GM23338 (cell line): ENCODE measurements around the gene HMGCL. TPM values are rescaled to one million over a fixed set of nuclear protein-coding genes. Genes with fewer than 3 reads are reported as not detected.

ENCODE experiments used
- ATAC-seq: fragments of 200-7000 bp; cut with Tn5 transposase; 3 replicates; pipeline ENCODE4 v1.9.1; 2020
- DNase-seq: peaks from one replicate; pipeline ENCODE4 v3.0.0-alpha.2; 2015; ENCODE audit warnings: low spot score
- H2AFZ ChIP-seq: fragments of 200-600 bp; sonication (generic); 2 replicates; pipeline ENCODE4 v1.8.0; 2016; ENCODE audit warnings: antibody characterized with exemption, mild to moderate bottlenecking, moderate library complexity
- H3F3A ChIP-seq: fragments of 200-600 bp; sonication (generic); replicated peaks from 2 replicates; pipeline ENCODE4 v1.8.0; 2017; ENCODE audit warnings: antibody characterized with exemption, mixed run types, low read depth
- H3K27ac ChIP-seq: fragments of 200-600 bp; sonication (generic); 2 replicates; pipeline ENCODE4 v1.6.1; 2016; ENCODE audit warnings: low read depth
- H3K27me3 ChIP-seq: fragments of 200-600 bp; sonication (generic); 2 replicates; pipeline ENCODE4 v1.8.0; 2016; ENCODE audit warnings: mild to moderate bottlenecking, mixed run types, moderate library complexity; ENCODE audit not compliant: insufficient read depth
- H3K36me3 ChIP-seq: fragments of 200-600 bp; sonication (generic); 2 replicates; pipeline ENCODE4 v1.8.0; 2016; ENCODE audit warnings: mild to moderate bottlenecking; ENCODE audit not compliant: insufficient read depth
- H3K4me1 ChIP-seq: fragments of 200-600 bp; sonication (generic); 2 replicates; pipeline ENCODE4 v1.8.0; 2016; ENCODE audit warnings: mild to moderate bottlenecking, moderate library complexity; ENCODE audit not compliant: insufficient read depth
- H3K4me2 ChIP-seq: fragments of 200-600 bp; sonication (generic); 2 replicates; pipeline ENCODE4 v1.7.1; 2017; ENCODE audit warnings: mixed run types
- H3K4me3 ChIP-seq: fragments of 200-600 bp; sonication (generic); 2 replicates; pipeline ENCODE4 v1.6.1; 2016; ENCODE audit warnings: mixed run types
- H3K79me2 ChIP-seq: fragments of 200-600 bp; sonication (generic); replicated peaks from 2 replicates; pipeline ENCODE4 v1.8.0; 2017; ENCODE audit warnings: mild to moderate bottlenecking; ENCODE audit not compliant: insufficient read depth
- H3K9me2 ChIP-seq: fragments of 200-600 bp; sonication (generic); 2 replicates; pipeline ENCODE4 v1.8.0; 2017; ENCODE audit not compliant: insufficient read depth
- H4K20me1 ChIP-seq: fragments of 200-600 bp; sonication (generic); replicated peaks from 2 replicates; pipeline ENCODE4 v1.8.0; 2017; ENCODE audit warnings: mild to moderate bottlenecking; ENCODE audit not compliant: insufficient read depth
- H3K27ac Mint-ChIP-seq: 2 replicates; pipeline ENCODE4 v1.8.0; 2020; ENCODE audit warnings: inconsistent platforms, mild to moderate bottlenecking, moderate library complexity, mixed read lengths
- H3K27me3 Mint-ChIP-seq: 3 replicates; pipeline ENCODE4 v1.8.0; 2022; ENCODE audit warnings: low read depth, mild to moderate bottlenecking, moderate library complexity, mixed read lengths, inconsistent platforms; ENCODE audit not compliant: insufficient read depth, poor library complexity
- H3K36me3 Mint-ChIP-seq: 3 replicates; pipeline ENCODE4 v1.8.0; 2021; ENCODE audit warnings: low read depth, mild to moderate bottlenecking, inconsistent platforms, moderate library complexity, mixed read lengths
- H3K4me1 Mint-ChIP-seq: 3 replicates; pipeline ENCODE4 v1.8.0; 2020; ENCODE audit warnings: mild to moderate bottlenecking, inconsistent platforms, mixed read lengths
- H3K4me3 Mint-ChIP-seq: 3 replicates; pipeline ENCODE4 v1.8.0; 2021; ENCODE audit warnings: moderate library complexity, mild to moderate bottlenecking, inconsistent platforms, mixed read lengths
- H3K9me3 Mint-ChIP-seq: 3 replicates; pipeline ENCODE4 v1.8.0; 2020; ENCODE audit warnings: moderate library complexity, mild to moderate bottlenecking, inconsistent platforms, mixed read lengths
- CREB1 ChIP-seq: fragments of 250-450 bp; sonication (Bioruptor Pico); IDR thresholded peaks from 2 replicates; pipeline ENCODE4 v1.5.0; 2020; ENCODE audit warnings: low read depth, mild to moderate bottlenecking, moderate library complexity
- EZH2 ChIP-seq: fragments of 200-600 bp; sonication (generic); IDR thresholded peaks from one replicate; pipeline ENCODE4 v1.8.0; 2017; ENCODE audit warnings: antibody characterized with exemption, mild to moderate bottlenecking, low read depth; ENCODE audit not compliant: unreplicated experiment
- EZH2phosphoT487 ChIP-seq: fragments of 200-600 bp; sonication (generic); IDR thresholded peaks from one replicate; pipeline ENCODE4 v1.8.1; 2018; ENCODE audit warnings: antibody characterized with exemption; ENCODE audit not compliant: unreplicated experiment
- JUNB ChIP-seq: IDR thresholded peaks from one replicate; pipeline ENCODE4 v1.6.1; 2016; ENCODE audit warnings: antibody characterized with exemption; ENCODE audit not compliant: unreplicated experiment
- NANOG ChIP-seq: IDR thresholded peaks from 2 replicates; pipeline ENCODE4 v1.6.1; 2016; ENCODE audit warnings: antibody characterized with exemption, borderline replicate concordance
- POLR2AphosphoS5 ChIP-seq: IDR thresholded peaks from 2 replicates; pipeline ENCODE4 v1.6.1; 2016; ENCODE audit warnings: antibody characterized with exemption, low read depth
- STAT1 ChIP-seq: IDR thresholded peaks from one replicate; pipeline ENCODE4 v1.6.1; 2016; ENCODE audit warnings: antibody characterized with exemption; ENCODE audit not compliant: unreplicated experiment
- ZNF114 ChIP-seq: fragments of 250-450 bp; sonication (Bioruptor Pico); IDR thresholded peaks from 2 replicates; pipeline ENCODE4 v1.5.0; 2020; ENCODE audit warnings: mild to moderate bottlenecking, moderate library complexity
- ZNF331 ChIP-seq: fragments of 250-450 bp; sonication (Bioruptor Pico); IDR thresholded peaks from 2 replicates; pipeline ENCODE4 v1.5.0; 2020; ENCODE audit warnings: low read depth, mild to moderate bottlenecking, moderate library complexity
- polyA plus RNA-seq: library from polyadenylated mRNA; unstranded; fragments of >200 nt; fragmentation: Nextera tagmentation; extraction: Ambion mirVana; gene quantifications from 2 replicates; pipeline ENCODE4 v1.2.1, GENCODE V29; 2016
- total RNA-seq: library from RNA; depleted of rRNA; stranded (reverse); fragments of >200 nt; shearing (Covaris generic); gene quantifications from 2 replicates; pipeline ENCODE4 v1.2.3, GENCODE V29; 2014
- TF ChIP-seq, protein P1 (sequence below): IDR thresholded peaks from 2 replicates; pipeline ENCODE4 v1.6.1; 2016; ENCODE audit warnings: antibody characterized with exemption
- TF ChIP-seq, protein P2 (sequence below): IDR thresholded peaks from one replicate; pipeline ENCODE4 v1.6.1; 2018; ENCODE audit warnings: antibody characterized with exemption; ENCODE audit not compliant: unreplicated experiment
- TF ChIP-seq, protein P3 (sequence below), 2 experiments: fragments of 200-600 bp in 1 of 2; sonication (generic) in 1 of 2; conservative IDR thresholded peaks; 2 replicates each; pipeline versions ENCODE4 v1.5.1 to v1.6.1; 2016 to 2017; ENCODE audit warnings: antibody characterized with exemption in 2 of 2, low read depth in 2 of 2, mild to moderate bottlenecking in 2 of 2, moderate library complexity in 1 of 2
- TF ChIP-seq, protein P4 (sequence below): fragments of 250-450 bp; sonication (Bioruptor Pico); IDR thresholded peaks from 2 replicates; pipeline ENCODE4 v1.5.0; 2020; ENCODE audit warnings: mild to moderate bottlenecking, moderate library complexity

Gene HMGCL
- total and polyA plus RNA-seq, 2 experiments from 2014 or later: 11.6 to 13.7 TPM

DNA sequence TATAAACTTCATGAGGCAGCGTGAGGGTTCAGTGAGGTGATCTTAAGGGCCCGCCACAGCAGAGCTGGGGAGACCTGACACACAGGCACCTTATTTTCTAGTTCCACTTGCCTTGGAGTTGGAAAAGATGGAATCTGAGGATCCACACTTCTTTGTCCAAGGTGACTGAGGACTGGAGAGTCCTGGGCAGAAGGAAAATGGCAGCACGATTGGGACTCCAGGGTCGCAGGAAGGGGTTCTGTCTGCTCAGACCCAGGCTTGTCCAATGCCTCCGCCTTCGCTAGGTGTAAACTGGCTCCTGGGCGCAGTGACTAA, 26.0 kb downstream of the HMGCL start:
- Mint-ChIP-seq H3K27me3 (peaks cover 21% of the 10 kb centered on the region), H3K36me3 (peaks cover 36% of the 10 kb centered on the region), H3K4me3 (peak overlapping the region; percentile 98), H3K4me1 (peaks cover 14% of the 10 kb centered on the region), H3K9me3 (no peaks in the 10 kb centered on the region), H3K27ac (no peak overlapping the region)
- peaks cover 14% of the 10 kb centered on the region for H3K27me3 ChIP-seq
- peaks cover 15% of the 10 kb centered on the region for H3K4me1 ChIP-seq
- H3K27ac ChIP-seq: no peak overlapping the region
- peaks cover 11% of the 10 kb centered on the region; the same call in 1 of the 2 replicates for H3F3A ChIP-seq
- H3K4me2 ChIP-seq: peak overlapping the region; percentile 98
- ATAC-seq (no peak), DNase-seq (no peak)
- TF ChIP-seq, protein P1, sequence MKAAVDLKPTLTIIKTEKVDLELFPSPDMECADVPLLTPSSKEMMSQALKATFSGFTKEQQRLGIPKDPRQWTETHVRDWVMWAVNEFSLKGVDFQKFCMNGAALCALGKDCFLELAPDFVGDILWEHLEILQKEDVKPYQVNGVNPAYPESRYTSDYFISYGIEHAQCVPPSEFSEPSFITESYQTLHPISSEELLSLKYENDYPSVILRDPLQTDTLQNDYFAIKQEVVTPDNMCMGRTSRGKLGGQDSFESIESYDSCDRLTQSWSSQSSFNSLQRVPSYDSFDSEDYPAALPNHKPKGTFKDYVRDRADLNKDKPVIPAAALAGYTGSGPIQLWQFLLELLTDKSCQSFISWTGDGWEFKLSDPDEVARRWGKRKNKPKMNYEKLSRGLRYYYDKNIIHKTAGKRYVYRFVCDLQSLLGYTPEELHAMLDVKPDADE: no peak
- TF ChIP-seq EZH2phosphoT487: no peak
- TF ChIP-seq, protein P2, sequence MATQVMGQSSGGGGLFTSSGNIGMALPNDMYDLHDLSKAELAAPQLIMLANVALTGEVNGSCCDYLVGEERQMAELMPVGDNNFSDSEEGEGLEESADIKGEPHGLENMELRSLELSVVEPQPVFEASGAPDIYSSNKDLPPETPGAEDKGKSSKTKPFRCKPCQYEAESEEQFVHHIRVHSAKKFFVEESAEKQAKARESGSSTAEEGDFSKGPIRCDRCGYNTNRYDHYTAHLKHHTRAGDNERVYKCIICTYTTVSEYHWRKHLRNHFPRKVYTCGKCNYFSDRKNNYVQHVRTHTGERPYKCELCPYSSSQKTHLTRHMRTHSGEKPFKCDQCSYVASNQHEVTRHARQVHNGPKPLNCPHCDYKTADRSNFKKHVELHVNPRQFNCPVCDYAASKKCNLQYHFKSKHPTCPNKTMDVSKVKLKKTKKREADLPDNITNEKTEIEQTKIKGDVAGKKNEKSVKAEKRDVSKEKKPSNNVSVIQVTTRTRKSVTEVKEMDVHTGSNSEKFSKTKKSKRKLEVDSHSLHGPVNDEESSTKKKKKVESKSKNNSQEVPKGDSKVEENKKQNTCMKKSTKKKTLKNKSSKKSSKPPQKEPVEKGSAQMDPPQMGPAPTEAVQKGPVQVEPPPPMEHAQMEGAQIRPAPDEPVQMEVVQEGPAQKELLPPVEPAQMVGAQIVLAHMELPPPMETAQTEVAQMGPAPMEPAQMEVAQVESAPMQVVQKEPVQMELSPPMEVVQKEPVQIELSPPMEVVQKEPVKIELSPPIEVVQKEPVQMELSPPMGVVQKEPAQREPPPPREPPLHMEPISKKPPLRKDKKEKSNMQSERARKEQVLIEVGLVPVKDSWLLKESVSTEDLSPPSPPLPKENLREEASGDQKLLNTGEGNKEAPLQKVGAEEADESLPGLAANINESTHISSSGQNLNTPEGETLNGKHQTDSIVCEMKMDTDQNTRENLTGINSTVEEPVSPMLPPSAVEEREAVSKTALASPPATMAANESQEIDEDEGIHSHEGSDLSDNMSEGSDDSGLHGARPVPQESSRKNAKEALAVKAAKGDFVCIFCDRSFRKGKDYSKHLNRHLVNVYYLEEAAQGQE: no peak
- TF ChIP-seq, protein P3, sequence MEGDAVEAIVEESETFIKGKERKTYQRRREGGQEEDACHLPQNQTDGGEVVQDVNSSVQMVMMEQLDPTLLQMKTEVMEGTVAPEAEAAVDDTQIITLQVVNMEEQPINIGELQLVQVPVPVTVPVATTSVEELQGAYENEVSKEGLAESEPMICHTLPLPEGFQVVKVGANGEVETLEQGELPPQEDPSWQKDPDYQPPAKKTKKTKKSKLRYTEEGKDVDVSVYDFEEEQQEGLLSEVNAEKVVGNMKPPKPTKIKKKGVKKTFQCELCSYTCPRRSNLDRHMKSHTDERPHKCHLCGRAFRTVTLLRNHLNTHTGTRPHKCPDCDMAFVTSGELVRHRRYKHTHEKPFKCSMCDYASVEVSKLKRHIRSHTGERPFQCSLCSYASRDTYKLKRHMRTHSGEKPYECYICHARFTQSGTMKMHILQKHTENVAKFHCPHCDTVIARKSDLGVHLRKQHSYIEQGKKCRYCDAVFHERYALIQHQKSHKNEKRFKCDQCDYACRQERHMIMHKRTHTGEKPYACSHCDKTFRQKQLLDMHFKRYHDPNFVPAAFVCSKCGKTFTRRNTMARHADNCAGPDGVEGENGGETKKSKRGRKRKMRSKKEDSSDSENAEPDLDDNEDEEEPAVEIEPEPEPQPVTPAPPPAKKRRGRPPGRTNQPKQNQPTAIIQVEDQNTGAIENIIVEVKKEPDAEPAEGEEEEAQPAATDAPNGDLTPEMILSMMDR (conservative IDR thresholded peaks at IDR 0.05; ENCODE audit: low read depth in 2 of 2): no peak
- TF ChIP-seq, protein P4, sequence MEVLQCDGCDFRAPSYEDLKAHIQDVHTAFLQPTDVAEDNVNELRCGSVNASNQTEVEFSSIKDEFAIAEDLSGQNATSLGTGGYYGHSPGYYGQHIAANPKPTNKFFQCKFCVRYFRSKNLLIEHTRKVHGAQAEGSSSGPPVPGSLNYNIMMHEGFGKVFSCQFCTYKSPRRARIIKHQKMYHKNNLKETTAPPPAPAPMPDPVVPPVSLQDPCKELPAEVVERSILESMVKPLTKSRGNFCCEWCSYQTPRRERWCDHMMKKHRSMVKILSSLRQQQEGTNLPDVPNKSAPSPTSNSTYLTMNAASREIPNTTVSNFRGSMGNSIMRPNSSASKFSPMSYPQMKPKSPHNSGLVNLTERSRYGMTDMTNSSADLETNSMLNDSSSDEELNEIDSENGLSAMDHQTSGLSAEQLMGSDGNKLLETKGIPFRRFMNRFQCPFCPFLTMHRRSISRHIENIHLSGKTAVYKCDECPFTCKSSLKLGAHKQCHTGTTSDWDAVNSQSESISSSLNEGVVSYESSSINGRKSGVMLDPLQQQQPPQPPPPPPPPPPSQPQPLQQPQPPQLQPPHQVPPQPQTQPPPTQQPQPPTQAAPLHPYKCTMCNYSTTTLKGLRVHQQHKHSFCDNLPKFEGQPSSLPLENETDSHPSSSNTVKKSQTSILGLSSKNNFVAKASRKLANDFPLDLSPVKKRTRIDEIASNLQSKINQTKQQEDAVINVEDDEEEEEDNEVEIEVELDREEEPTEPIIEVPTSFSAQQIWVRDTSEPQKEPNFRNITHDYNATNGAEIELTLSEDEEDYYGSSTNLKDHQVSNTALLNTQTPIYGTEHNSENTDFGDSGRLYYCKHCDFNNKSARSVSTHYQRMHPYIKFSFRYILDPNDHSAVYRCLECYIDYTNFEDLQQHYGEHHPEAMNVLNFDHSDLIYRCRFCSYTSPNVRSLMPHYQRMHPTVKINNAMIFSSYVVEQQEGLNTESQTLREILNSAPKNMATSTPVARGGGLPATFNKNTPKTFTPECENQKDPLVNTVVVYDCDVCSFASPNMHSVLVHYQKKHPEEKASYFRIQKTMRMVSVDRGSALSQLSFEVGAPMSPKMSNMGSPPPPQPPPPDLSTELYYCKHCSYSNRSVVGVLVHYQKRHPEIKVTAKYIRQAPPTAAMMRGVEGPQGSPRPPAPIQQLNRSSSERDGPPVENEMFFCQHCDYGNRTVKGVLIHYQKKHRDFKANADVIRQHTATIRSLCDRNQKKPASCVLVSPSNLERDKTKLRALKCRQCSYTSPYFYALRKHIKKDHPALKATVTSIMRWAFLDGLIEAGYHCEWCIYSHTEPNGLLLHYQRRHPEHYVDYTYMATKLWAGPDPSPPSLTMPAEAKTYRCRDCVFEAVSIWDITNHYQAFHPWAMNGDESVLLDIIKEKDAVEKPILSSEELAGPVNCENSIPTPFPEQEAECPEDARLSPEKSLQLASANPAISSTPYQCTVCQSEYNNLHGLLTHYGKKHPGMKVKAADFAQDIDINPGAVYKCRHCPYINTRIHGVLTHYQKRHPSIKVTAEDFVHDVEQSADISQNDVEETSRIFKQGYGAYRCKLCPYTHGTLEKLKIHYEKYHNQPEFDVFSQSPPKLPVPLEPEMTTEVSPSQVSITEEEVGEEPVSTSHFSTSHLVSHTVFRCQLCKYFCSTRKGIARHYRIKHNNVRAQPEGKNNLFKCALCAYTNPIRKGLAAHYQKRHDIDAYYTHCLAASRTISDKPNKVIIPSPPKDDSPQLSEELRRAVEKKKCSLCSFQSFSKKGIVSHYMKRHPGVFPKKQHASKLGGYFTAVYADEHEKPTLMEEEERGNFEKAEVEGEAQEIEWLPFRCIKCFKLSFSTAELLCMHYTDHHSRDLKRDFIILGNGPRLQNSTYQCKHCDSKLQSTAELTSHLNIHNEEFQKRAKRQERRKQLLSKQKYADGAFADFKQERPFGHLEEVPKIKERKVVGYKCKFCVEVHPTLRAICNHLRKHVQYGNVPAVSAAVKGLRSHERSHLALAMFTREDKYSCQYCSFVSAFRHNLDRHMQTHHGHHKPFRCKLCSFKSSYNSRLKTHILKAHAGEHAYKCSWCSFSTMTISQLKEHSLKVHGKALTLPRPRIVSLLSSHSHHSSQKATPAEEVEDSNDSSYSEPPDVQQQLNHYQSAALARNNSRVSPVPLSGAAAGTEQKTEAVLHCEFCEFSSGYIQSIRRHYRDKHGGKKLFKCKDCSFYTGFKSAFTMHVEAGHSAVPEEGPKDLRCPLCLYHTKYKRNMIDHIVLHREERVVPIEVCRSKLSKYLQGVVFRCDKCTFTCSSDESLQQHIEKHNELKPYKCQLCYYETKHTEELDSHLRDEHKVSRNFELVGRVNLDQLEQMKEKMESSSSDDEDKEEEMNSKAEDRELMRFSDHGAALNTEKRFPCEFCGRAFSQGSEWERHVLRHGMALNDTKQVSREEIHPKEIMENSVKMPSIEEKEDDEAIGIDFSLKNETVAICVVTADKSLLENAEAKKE (CRISPR knock-in tag): no peak
- no peak for TF ChIP-seq ZNF331 (CRISPR knock-in tag)
- TF ChIP-seq NANOG: no peak
- TF ChIP-seq CREB1: no peak
- TF ChIP-seq ZNF114 (CRISPR knock-in tag): no peak
- TF ChIP-seq JUNB: no peak
- no peak for TF ChIP-seq STAT1
- no peak for TF ChIP-seq POLR2AphosphoS5
- no peak for TF ChIP-seq EZH2
- 0 out of 2 replicates have a peak, but pooled peaks cover 4% of the 10 kb centered on the region for H3K36me3 ChIP-seq
- 0 out of 2 replicates have a peak, but pooled peaks cover 8% of the 10 kb centered on the region for H4K20me1 ChIP-seq
- H3K9me2 ChIP-seq: no peaks in the 10 kb centered on the region
- no peaks in the 10 kb centered on the region for H3K79me2 ChIP-seq
- H2AFZ ChIP-seq: no peak overlapping the region
- H3K4me3 ChIP-seq: peak overlapping the region; percentile 91
